ENCODE results near the gene INSIG1.

DNA sequence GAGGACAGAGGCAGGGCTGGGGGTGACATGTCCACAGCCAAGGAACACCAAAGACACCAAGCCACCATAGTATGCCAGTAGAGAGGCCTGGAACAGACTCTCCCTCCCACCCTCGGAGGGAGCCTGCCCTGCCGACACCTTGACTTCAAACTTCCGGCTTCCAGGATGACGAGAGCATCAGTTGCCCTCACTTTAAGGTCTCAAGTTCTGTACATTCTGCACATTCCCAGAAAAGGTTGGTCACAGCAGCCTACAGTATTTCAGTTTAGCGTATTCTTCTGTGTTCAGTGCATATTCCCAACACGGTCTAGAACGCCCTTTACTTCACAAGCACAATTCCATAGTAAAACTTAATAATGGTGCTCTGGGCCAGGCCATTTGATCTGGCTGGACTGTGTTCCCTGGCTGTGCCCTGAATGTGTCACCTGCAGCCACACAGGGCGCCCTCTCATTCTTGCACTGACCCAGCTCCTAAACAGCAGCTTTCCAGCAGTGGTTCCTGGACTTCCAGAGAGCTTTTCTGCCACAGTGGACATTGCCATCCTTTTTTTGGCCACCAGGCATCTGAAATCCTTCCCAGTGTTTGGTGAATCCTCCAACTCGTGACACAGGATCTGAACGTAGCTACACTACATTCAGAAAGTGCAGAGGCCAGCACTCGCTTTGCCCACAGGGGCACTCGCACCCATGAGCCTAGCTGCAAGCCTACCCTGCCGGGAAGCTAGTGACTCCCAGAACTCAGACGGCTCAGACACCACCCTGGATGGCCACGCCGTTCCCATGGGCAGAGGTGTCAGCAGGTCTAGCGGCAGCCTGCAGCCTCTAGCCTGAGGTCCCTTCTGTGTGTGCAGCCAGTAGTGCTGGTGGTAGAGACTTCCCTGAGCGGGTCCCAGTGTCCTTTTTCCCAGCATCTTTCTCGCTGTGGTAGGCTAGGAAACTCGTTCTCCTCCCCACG is 36.4 kb upstream of the INSIG1 start:
- TF ChIP-seq TCF7L2 (IDR thresholded peaks at IDR 0.05; ENCODE audit: borderline replicate concordance, extremely low read depth, insufficient read depth, insufficient read length) = no peak
- no peak for TF ChIP-seq POLR2AphosphoS5 (IDR thresholded peaks at IDR 0.05; ENCODE audit: low read depth, low read length)
- TF ChIP-seq, protein P1, sequence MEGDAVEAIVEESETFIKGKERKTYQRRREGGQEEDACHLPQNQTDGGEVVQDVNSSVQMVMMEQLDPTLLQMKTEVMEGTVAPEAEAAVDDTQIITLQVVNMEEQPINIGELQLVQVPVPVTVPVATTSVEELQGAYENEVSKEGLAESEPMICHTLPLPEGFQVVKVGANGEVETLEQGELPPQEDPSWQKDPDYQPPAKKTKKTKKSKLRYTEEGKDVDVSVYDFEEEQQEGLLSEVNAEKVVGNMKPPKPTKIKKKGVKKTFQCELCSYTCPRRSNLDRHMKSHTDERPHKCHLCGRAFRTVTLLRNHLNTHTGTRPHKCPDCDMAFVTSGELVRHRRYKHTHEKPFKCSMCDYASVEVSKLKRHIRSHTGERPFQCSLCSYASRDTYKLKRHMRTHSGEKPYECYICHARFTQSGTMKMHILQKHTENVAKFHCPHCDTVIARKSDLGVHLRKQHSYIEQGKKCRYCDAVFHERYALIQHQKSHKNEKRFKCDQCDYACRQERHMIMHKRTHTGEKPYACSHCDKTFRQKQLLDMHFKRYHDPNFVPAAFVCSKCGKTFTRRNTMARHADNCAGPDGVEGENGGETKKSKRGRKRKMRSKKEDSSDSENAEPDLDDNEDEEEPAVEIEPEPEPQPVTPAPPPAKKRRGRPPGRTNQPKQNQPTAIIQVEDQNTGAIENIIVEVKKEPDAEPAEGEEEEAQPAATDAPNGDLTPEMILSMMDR (IDR thresholded peaks at IDR 0.05 in 2 of 3, conservative IDR thresholded peaks at IDR 0.05 in 1 of 3; ENCODE audit: borderline replicate concordance in 1 of 3, insufficient read depth in 1 of 3, low read depth in 2 of 3, low read length in 2 of 3) = no peak
- no peak for TF ChIP-seq POLR2A (IDR thresholded peaks at IDR 0.05; ENCODE audit: borderline replicate concordance, extremely low read depth, insufficient read depth, insufficient read length)
- no peak for TF ChIP-seq JUND (IDR thresholded peaks at IDR 0.05)
- no peak for TF ChIP-seq EZH2 (IDR thresholded peaks at IDR 0.05)

Data from HCT116 (cell line).